AG10803 (cell line): ENCODE data around the gene SMYD3.

ENCODE experiments used
- DNase-seq: peaks from one replicate; pipeline ENCODE4 v3.0.0; 2010; ENCODE audit warnings: low read depth
- H3K4me3 ChIP-seq: 2 replicates; pipeline ENCODE4 v1.5.1; 2011; ENCODE audit warnings: mild to moderate bottlenecking, low read length, control low read depth
- CTCF ChIP-seq: conservative IDR thresholded peaks from 2 replicates; pipeline ENCODE4 v1.5.1; 2011; ENCODE audit warnings: mild to moderate bottlenecking, low read length, control low read depth, inconsistent platforms

SMYD3 gene

GRCh38 chr1:246506674-246507481 lies at the start of gene SMYD3:
Gene SMYD3, minus strand, starts transcription at chr1:246507279.
- TF ChIP-seq CTCF, result 0 out of 2 replicates have a peak, but pooled peaks have one; percentile 15
- peak within 1 kb of the TSS; percentile 97 for H3K4me3 ChIP-seq
- peak; percentile 63 for DNase-seq

GRCh38 chr1:246554201-246554600 lies 47.1 kb upstream of the SMYD3 start:
- no peak overlapping the region for H3K4me3 ChIP-seq
- TF ChIP-seq CTCF, result no peak
- DNase-seq, result no peak

- TF ChIP-seq CTCF, result no peak
- H3K4me3 ChIP-seq, result no peak overlapping the region
- no peak for DNase-seq
These were observed 45.0 kb upstream of the SMYD3 start for GRCh38 chr1:246552110-246552509.

GRCh38 chr1:246550402-246550801 lies 43.3 kb upstream of the SMYD3 start:
- no peak for DNase-seq
- H3K4me3 ChIP-seq, result no peak overlapping the region
- TF ChIP-seq CTCF, result no peak

- no peak overlapping the region for H3K4me3 ChIP-seq
- TF ChIP-seq CTCF, result no peak
- DNase-seq, result no peak
These were observed 42.6 kb upstream of the SMYD3 start for GRCh38 chr1:246549665-246550064.

- TF ChIP-seq CTCF, result no peak
- no peak overlapping the region for H3K4me3 ChIP-seq
- DNase-seq, result no peak
These were observed 36.9 kb upstream of the SMYD3 start for GRCh38 chr1:246544001-246544400.
